ENCODE results near the gene PCDHGB5.
"Not testable (repeated sequence)": the region's sequence is repeated elsewhere in the genome, so short reads cannot be mapped to it uniquely, and the experiment has no call there.

The PCDHGB5 gene

DNA sequence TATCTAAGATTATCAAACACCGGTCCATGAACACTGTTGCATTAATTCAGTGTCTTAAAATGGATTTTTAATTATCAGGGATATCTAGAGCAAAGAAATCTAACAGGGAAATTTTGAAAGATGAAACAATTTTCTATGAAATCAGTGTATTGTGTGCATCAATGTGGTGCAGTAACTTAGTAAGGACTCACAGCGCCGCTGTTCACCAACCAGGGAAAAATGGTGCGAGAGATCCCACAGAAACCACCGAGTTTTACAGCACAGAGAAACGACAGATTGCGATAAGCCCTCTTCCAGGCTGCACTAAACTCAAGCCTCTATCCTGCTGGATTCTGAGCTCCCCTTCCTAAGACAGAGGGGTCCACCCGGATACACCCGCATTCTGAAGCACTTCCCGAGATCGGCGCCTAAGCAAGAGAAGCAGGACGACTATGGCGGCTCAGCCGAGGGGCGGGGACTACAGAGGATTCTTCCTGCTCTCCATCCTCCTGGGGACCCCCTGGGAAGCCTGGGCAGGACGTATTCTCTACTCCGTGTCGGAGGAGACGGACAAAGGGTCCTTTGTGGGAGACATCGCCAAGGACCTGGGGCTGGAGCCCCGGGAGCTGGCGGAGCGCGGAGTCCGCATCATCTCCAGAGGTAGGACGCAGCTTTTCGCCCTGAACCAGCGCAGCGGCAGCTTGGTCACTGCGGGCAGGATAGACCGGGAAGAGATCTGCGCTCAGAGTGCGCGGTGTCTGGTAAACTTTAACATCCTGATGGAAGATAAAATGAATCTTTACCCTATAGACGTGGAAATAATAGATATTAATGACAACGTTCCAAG lies 15.1 kb upstream of the PCDHGB5 start, which contains the start of gene PCDHGA7:
TSS of gene PCDHGA7 (plus strand) at position 274 of the 826 bp plus-strand sequence. CDS start at position 432, 158 bp downstream.
- DNase-seq (ENCODE audit: low read depth), result no peak

GRCh38 chr5:141383345-141383744 lies 14.4 kb upstream of the PCDHGB5 start:
- DNase-seq (ENCODE audit: low read depth), result no peak

GRCh38 chr5:141384471-141385267 lies 13.1 kb upstream of the PCDHGB5 start:
- no peak for DNase-seq (ENCODE audit: low read depth)

- not testable (repeated sequence) for DNase-seq (ENCODE audit: low read depth)
These were observed 10.0 kb upstream of the PCDHGB5 start, which contains the start of gene PCDHGB4 for GRCh38 chr5:141387557-141388311. PCDHGB4 (plus strand) TSS chr5:141387698; CDS start chr5:141387885, 187 bp downstream.

- no peak for DNase-seq (ENCODE audit: low read depth)
These were observed 9.1 kb upstream of the PCDHGB5 start for GRCh38 chr5:141388661-141389060.

DNA sequence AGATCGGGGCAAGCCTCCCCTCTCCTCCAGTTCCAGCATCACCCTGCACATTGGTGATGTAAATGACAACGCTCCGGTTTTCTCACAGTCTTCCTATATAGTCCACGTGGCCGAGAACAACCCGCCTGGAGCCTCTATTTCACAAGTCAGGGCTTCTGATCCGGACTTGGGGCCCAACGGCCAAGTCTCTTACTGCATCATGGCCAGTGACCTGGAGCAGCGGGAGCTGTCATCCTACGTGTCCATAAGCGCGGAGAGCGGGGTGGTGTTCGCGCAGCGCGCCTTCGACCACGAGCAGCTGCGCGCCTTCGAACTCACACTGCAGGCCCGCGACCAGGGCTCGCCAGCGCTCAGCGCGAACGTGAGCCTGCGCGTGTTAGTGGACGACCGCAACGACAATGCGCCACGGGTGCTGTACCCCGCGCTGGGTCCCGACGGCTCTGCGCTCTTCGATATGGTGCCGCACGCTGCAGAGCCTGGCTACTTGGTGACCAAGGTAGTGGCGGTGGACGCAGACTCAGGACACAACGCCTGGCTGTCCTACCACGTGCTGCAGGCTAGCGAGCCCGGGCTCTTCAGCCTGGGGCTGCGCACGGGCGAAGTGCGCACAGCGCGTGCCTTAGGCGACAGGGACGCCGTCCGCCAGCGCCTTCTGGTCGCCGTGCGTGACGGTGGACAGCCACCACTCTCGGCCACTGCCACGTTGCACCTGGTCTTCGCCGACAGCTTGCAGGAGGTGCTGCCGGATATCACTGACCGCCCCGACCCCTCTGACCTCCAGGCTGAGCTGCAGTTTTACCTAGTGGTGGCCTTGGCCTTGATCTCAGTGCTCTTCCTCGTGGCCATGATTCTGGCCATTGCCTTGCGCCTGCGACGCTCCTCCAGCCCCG lies 8.3 kb upstream of the PCDHGB5 start:
- DNase-seq (ENCODE audit: low read depth), result no peak

- no peak for DNase-seq (ENCODE audit: low read depth)
These were observed 5.1 kb upstream of the PCDHGB5 start, which contains the start of gene PCDHGA8 for GRCh38 chr5:141392429-141393198. PCDHGA8 (plus strand) TSS chr5:141392633; CDS start chr5:141392814, 181 bp downstream.

DNA sequence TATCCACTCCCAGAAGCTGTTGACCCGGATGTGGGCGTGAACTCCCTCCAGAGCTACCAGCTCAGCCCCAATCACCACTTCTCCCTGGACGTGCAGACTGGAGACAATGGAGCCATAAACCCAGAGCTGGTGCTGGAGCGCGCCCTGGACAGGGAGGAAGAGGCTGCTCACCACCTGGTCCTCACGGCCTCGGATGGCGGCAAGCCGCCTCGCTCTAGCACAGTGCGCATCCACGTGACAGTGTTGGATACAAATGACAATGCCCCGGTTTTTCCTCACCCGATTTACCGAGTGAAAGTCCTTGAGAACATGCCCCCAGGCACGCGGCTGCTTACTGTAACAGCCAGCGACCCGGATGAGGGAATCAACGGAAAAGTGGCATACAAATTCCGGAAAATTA lies 4.5 kb upstream of the PCDHGB5 start:
- DNase-seq (ENCODE audit: low read depth), result no peak

DNA sequence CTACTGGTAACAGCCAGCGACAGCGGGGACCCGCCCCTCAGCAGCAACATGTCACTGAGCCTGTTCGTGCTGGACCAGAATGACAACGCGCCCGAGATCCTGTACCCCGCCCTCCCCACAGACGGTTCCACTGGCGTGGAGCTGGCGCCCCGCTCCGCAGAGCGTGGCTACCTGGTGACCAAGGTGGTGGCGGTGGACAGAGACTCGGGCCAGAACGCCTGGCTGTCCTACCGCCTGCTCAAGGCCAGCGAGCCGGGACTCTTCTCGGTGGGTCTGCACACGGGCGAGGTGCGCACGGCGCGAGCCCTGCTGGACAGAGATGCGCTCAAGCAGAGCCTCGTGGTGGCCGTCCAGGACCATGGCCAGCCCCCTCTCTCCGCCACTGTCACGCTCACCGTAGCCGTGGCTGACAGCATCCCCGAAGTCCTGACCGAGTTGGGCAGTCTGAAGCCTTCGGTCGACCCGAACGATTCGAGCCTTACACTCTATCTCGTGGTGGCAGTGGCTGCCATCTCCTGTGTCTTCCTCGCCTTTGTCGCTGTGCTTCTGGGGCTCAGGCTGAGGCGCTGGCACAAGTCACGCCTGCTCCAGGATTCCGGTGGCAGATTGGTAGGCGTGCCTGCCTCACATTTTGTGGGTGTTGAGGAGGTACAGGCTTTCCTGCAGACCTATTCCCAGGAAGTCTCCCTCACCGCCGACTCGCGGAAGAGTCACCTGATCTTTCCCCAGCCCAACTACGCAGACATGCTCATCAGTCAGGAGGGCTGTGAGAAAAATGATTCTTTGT lies 3.2 kb upstream of the PCDHGB5 start:
- DNase-seq (ENCODE audit: low read depth), result not testable (repeated sequence)

- DNase-seq (ENCODE audit: low read depth), result no peak
These were observed 861 bp downstream of the PCDHGB5 start for GRCh38 chr5:141398608-141399007.

GRCh38 chr5:141399555-141400258 lies 2.0 kb downstream of the PCDHGB5 start:
- DNase-seq (ENCODE audit: low read depth), result no peak

GRCh38 chr5:141402553-141403243 lies 5.0 kb downstream of the PCDHGB5 start, which contains the start of gene PCDHGA9:
PCDHGA9 (plus strand) TSS chr5:141402778; CDS start chr5:141402953, 175 bp downstream.
- DNase-seq (ENCODE audit: low read depth), result no peak

- DNase-seq (ENCODE audit: low read depth), result no peak
These were observed 5.6 kb downstream of the PCDHGB5 start for GRCh38 chr5:141403387-141403786.

DNA sequence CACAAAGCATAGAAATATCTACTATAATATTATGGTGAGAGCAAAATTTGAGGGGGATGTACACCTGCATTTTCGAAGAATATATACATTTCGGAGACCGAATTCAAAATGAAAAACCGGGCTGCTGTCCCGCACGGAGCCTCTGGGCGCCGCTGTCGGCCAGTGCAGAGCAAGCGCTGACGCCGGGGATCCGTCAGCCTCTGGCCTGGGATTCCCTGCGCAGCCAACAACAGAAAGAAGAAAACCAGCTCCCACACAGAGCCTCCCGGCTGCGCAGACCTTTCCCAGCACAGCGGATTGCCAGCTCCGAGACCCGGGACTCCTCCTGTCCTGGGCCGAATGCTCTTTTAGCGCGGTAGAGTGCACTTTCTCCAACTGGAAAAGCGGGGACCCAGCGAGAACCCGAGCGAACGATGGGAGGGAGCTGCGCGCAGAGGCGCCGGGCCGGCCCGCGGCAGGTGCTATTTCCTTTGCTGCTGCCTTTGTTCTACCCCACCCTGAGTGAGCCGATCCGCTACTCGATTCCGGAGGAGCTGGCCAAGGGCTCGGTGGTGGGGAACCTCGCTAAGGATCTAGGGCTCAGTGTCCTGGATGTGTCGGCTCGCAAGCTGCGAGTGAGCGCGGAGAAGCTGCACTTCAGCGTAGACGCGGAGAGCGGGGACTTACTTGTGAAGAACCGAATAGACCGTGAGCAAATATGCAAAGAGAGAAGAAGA lies 10.2 kb downstream of the PCDHGB5 start, which contains the start of gene PCDHGB6:
TSS of gene PCDHGB6 (plus strand) at position 232 of the 716 bp plus-strand sequence. CDS start at position 414, 182 bp downstream.
- DNase-seq (ENCODE audit: low read depth), result not testable (repeated sequence)

DNA sequence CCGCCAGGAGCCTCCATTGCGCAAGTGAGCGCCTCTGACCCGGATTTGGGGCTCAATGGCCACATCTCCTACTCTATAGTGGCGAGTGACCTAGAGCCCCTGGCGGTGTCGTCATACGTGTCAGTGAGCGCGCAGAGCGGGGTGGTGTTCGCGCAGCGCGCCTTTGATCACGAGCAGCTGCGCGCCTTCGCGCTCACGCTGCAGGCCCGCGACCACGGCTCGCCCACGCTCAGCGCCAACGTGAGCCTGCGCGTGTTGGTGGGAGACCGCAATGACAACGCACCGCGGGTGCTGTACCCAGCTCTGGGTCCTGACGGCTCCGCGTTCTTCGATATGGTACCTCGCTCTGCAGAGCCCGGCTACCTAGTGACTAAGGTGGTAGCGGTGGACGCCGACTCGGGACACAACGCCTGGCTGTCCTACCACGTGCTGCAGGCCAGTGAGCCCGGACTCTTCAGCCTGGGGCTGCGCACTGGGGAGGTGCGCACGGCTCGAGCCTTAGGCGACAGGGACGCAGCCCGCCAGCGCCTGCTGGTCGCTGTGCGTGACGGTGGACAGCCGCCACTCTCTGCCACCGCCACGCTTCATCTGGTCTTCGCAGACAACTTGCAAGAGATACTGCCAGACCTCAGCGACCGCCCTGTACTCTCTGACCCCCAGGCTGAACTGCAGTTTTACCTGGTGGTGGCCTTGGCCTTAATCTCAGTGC lies 12.0 kb downstream of the PCDHGB5 start:
- no peak for DNase-seq (ENCODE audit: low read depth)

DNA sequence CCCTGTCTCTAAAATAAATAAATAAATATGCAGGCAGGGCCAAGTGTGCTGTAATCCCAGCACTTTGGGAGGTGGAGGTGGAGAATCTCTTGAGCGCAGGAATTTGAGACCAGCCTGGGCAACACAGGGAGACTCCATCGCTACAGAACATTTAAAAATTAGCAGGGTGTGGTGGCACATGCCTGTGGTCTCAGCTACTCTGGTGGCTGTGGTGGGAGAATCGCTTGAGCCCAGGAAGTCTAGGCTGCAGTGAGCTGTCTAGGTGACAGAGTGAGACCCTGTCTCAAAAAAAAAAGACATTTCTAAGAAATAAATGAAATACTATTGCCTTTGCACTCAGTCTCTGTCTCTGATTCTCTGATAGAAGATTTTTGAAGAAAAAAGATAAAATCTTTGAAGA lies 13.8 kb downstream of the PCDHGB5 start:
- no peak for DNase-seq (ENCODE audit: low read depth)

All from T follicular helper cell (primary cell).